Measurements from ENCODE around the gene RUNDC3A. TPM values are rescaled to one million over a fixed set of nuclear protein-coding genes. Genes with fewer than 3 reads are reported as not detected.

RUNDC3A gene
- total RNA-seq, 3 donors from 2014 or later (not counting 1 experiment from before 2014, with no cell fraction given), result 0.31 to 0.48 TPM; not detected in 1

DNA sequence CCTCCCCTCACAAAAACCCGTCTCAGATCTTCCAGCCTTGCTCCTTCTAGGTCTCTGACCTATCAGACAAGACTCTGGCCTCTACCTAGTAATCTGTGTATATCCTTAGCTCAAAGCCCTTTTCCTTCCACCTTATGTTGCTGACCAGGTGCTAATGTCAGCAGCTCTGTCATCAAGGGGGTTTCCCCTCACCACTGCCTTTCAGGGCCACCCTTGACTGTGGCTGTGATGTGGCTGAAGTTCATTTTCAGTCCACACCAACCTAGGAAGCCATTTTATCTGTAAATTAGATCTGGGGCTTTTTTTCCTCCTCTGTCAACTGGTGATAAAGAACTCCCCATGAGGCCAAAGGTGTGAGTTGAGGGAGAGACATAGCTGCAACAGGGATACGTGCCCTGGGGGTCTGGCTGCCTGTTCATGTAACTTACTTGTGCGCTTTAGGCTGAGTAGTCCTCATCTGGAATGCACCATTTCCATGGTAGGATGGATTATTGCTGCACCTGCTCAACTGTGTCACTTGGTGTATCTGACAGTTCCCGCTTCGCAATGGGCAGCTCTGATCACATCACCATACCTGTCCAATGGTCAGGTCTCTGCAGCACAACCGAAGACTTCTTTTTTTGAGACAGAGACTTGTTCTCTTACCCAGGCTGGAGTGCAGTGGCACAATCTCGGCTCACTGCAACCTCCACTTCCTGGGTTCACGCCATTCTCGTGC is 14.7 kb upstream of the RUNDC3A start:
- H3K9me3 Mint-ChIP-seq, result no peaks in the 10 kb centered on the region
- peak; percentile 50 to 89 (median 87) for ATAC-seq
- Histone ChIP-seq H3K27me3 (ENCODE audit: control insufficient read depth, insufficient read depth, low read length) (no peaks in the 10 kb centered on the region), H3K27ac (ENCODE audit: low read length) (no peak overlapping the region), H3K9me3 (ENCODE audit: control insufficient read depth, insufficient read depth, low read length) (no peaks in the 10 kb centered on the region), H3K4me3 (ENCODE audit: low read length) (no peak overlapping the region), H3K4me1 (ENCODE audit: control insufficient read depth, insufficient read depth, low read length) (peaks cover 10% of the 10 kb centered on the region), H3K36me3 (ENCODE audit: control insufficient read depth, insufficient read depth, low read length) (no peaks in the 10 kb centered on the region)
- no peak for DNase-seq
- H3K4me3 Mint-ChIP-seq, result no peak overlapping the region
- no peaks in the 10 kb centered on the region for H3K36me3 Mint-ChIP-seq
- H3K4me1 Mint-ChIP-seq, result no peaks in the 10 kb centered on the region
- 85% methylated on average over 9 of the region's 9 CpGs for WGBS (ENCODE audit: insufficient coverage)
- peaks cover 3 to 12% of the 10 kb centered on the region in 2 donors for H3K27me3 Mint-ChIP-seq (ENCODE audit: low read depth in 2 of 2)
- TF ChIP-seq, protein P1, sequence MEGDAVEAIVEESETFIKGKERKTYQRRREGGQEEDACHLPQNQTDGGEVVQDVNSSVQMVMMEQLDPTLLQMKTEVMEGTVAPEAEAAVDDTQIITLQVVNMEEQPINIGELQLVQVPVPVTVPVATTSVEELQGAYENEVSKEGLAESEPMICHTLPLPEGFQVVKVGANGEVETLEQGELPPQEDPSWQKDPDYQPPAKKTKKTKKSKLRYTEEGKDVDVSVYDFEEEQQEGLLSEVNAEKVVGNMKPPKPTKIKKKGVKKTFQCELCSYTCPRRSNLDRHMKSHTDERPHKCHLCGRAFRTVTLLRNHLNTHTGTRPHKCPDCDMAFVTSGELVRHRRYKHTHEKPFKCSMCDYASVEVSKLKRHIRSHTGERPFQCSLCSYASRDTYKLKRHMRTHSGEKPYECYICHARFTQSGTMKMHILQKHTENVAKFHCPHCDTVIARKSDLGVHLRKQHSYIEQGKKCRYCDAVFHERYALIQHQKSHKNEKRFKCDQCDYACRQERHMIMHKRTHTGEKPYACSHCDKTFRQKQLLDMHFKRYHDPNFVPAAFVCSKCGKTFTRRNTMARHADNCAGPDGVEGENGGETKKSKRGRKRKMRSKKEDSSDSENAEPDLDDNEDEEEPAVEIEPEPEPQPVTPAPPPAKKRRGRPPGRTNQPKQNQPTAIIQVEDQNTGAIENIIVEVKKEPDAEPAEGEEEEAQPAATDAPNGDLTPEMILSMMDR (IDR thresholded peaks at IDR 0.05), result no peak
- intact Hi-C loops (cut with micrococcal nuclease), result no loop called here
- H3K27ac Mint-ChIP-seq, result peak overlapping the region in 1 of 2 donors; percentile 30

DNA sequence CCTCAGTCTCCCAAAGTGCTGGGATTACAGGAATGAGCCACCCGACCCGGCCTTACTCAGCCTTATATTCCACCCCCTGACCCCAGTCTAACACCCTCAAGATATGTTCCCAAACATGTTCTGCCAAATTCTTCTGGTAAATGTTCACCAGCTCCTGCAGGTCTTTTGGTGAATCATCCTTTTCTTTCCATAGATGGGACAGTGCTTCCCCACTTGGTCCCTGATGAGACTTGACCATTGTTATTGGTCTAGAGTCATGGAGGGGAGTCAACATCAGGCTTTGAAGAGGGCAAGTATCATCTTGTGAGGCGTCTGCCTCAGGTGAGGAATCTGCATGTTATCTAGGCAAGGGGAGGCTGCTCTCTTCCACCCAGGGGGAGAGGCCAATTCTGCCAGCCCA is 10.4 kb upstream of the RUNDC3A start:
- DNase-seq (no peak), ATAC-seq (no peak)
- no peaks in the 10 kb centered on the region for H3K27me3 ChIP-seq (ENCODE audit: control insufficient read depth, insufficient read depth, low read length)
- Mint-ChIP-seq H3K36me3 (no peaks in the 10 kb centered on the region), H3K27me3 (ENCODE audit: low read depth in 2 of 2) (peaks cover 7 to 13% of the 10 kb centered on the region in 2 donors), H3K9me3 (no peaks in the 10 kb centered on the region), H3K4me3 (no peak overlapping the region), H3K4me1 (no peaks in the 10 kb centered on the region), H3K27ac (no peak overlapping the region)
- H3K4me3 ChIP-seq (ENCODE audit: low read length), result no peak overlapping the region
- peaks cover 10% of the 10 kb centered on the region for H3K4me1 ChIP-seq (ENCODE audit: control insufficient read depth, insufficient read depth, low read length)
- H3K9me3 ChIP-seq (ENCODE audit: control insufficient read depth, insufficient read depth, low read length), result no peaks in the 10 kb centered on the region
- no peaks in the 10 kb centered on the region for H3K36me3 ChIP-seq (ENCODE audit: control insufficient read depth, insufficient read depth, low read length)
- WGBS (ENCODE audit: insufficient coverage), result 81% methylated on average over 3 of the region's 3 CpGs
- TF ChIP-seq, protein P1 (IDR thresholded peaks at IDR 0.05), result no peak
- no peak overlapping the region for H3K27ac ChIP-seq (ENCODE audit: low read length)
- intact Hi-C loops (cut with micrococcal nuclease), result no loop called here

DNA sequence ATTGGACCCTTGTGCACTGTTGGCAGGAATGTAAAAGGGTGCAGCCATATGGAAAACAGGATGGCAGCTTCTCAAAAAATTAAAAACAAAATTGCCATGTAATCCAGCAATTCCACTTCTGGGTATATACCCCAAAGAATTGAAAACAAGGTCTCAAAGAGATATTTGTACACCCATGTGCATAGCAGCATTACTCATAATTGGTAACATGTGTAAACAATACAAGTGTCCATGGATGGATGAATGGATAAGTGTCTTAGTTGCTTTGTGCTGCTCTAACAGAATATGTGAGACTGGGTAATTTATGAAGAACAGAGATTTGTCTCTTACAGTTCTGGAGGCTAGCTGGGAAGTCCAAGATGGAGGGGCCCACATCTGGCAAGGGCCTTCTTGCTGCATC is 3.8 kb upstream of the RUNDC3A start:
- H3K27ac ChIP-seq (ENCODE audit: low read length), result no peak overlapping the region
- H3K27me3 Mint-ChIP-seq (ENCODE audit: low read depth in 2 of 2), result peaks cover 20 to 27% of the 10 kb centered on the region in 2 donors
- H3K27ac Mint-ChIP-seq, result no peak overlapping the region
- H3K9me3 ChIP-seq (ENCODE audit: control insufficient read depth, insufficient read depth, low read length), result no peaks in the 10 kb centered on the region
- DNase-seq (no peak), ATAC-seq (no peak)
- intact Hi-C loops (cut with micrococcal nuclease), result no loop called here
- no peak overlapping the region for H3K4me3 Mint-ChIP-seq
- no peak overlapping the region for H3K4me3 ChIP-seq (ENCODE audit: low read length)
- H3K4me1 ChIP-seq (ENCODE audit: control insufficient read depth, insufficient read depth, low read length), result peaks cover 22% of the 10 kb centered on the region
- no peaks in the 10 kb centered on the region for H3K36me3 Mint-ChIP-seq
- peaks cover 20% of the 10 kb centered on the region for H3K27me3 ChIP-seq (ENCODE audit: control insufficient read depth, insufficient read depth, low read length)
- TF ChIP-seq, protein P1 (IDR thresholded peaks at IDR 0.05), result no peak
- peaks cover 11 to 12% of the 10 kb centered on the region in 2 donors for H3K4me1 Mint-ChIP-seq
- no peaks in the 10 kb centered on the region for H3K9me3 Mint-ChIP-seq
- no peaks in the 10 kb centered on the region for H3K36me3 ChIP-seq (ENCODE audit: control insufficient read depth, insufficient read depth, low read length)
